SK-N-DZ (cell line): ENCODE data around the gene GALNT18.

Source experiments
- DNase-seq: peaks from one replicate; pipeline ENCODE4 v3.0.0-alpha.2; 2015; ENCODE audit warnings: low spot score

GALNT18 gene

DNA sequence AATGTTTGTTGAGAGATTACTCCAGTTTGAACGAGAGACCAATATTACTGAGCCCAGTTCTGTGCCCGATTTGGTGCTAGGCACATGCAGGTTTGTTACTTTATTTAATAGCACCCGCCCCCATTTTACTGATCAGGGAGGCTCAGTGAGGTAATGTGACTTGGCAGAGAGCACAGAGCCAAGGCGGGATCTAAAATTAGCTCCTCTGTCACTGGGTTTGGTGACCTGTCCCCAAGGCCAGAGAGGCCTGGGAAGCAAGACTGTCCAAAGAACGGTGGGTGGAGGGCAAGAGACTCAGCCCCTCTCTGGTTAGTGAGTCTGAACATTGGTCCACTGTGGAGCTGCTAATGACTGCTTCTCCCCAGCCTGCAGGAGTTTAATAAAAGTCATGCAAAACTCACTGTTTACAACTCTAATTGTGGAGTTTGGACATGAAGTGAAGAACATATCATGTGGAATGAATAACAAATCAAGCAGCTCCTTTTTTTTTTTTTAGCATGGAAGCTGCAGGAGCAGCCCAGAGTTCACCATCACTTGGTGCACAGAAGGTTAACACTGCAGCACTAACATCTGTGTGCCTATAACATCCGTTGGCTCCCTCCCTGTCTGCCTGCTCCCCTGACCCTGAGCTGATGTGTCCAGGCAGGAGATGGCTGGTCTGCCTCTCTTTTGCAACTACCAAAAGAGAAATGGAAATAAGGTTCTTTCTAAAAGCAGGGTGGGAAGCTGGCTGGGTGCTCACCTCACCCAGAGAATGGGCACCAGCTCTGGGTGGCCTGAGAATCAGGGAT is 307.7 kb downstream of the GALNT18 start:
- no peak for DNase-seq

DNA sequence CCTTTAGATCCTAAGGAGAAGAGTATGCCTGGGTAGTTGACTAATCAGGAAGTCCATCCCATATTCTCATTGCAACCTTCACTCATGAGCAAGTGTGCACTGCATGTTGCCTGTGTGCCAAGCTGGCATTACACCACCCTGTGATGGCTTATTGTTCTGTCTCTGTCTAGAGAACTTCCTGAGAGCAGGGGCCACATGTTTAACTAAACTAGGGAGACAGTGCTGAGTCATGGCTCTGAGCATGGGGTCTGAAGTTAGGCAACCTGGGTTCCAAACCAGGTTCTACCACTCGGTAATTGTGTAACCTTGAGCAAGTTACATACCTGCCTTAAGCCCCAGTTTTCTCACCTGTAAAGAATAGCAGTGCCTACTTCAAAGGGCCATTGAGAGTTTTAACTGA is 308.4 kb downstream of the GALNT18 start:
- no peak for DNase-seq

DNA sequence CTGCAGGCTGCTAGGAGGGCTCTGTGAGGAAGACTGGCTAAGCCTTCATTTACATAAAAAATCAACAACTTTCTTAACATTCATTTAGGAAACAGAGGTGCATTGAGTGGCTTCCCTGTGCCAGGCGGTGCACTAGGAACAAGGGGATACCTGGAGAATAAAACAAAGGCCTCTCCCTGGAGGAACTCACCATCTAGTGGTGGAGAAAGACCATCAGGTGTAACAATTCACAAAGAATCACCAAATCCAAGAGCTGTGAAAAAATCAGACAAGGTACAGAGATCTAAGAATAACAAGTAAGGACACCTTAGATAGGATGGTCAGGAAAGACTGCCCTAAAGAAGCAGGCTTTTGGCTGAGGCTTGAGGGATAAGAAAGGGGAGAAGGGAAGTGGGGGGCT is 309.1 kb downstream of the GALNT18 start:
- DNase-seq: no peak

DNA sequence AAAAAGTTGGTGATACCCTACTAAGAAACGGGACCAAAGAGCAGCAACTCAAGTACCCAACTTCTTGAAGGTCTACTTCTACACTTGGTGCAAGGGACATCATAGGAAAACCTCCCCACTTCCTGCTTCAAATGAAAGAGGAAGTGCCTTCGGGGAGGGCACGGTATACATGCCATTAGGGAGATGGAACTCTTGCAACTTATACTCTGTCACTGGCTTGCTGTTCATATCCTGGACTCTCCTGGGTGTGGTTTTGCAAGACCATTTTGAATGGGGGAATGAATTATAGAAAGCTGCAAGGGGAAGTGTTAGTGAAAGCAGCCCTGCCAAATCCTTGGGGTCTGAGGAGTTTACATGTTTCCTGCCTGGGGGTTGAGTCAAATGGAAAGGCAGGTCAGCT is 310.6 kb downstream of the GALNT18 start:
- DNase-seq: no peak

DNA sequence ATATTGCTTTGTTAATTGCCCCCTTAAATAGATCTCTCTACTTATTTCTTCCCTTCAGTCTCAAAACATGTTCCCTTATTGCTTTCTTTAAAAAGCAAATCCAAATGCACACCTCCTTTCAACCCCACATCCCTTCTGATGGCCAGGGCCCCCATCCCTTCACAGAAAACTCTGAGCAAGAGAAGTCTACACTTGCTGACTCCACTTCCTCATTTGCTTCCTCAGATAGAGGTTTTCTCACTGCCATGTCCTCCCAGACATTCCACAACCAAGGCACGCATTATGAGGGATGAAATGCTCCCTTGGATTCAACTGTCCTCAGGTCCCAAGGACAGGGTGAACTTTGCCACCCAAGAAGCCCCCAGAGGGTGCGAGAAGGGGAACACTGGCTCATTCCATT is 311.9 kb downstream of the GALNT18 start:
- DNase-seq: no peak

DNA sequence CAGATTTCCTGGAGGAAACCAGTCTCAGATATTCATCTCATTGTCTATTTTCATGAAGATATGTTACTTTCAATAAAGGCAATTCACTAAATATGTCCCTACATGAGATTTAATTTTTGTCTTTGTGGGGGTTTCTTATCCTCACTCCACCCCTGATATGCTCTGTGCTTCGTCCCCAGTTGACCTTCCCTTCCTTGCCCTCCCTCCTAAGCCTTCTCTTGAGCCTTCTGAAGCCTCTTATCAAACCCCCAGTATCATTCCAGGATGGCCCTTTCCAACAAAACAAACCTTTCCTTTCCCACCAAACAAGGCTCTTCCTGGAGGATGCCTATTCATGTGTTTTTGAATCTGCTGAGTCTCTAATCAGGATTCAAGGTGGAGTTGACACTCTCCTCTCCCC is 313.6 kb downstream of the GALNT18 start:
- DNase-seq: no peak

DNA sequence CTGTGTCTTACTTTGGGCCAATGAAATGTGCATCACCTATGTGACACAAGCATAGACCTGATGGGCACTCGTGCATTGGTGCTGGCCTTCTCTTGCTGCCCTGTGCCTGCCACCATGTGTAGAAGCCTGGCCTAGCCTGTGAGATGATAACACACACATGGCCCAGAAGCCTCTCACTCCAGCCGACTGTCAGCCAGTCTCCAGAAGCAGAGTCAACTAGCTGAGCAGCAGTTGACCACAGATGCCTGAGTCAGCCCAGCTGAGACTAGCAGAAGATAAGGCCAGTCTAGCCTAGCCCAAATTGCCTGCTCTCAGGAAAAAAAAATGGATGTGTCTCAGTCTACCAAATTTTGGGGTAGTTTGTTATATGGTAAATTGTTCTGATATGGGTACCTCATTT is 314.9 kb downstream of the GALNT18 start:
- no peak for DNase-seq

DNA sequence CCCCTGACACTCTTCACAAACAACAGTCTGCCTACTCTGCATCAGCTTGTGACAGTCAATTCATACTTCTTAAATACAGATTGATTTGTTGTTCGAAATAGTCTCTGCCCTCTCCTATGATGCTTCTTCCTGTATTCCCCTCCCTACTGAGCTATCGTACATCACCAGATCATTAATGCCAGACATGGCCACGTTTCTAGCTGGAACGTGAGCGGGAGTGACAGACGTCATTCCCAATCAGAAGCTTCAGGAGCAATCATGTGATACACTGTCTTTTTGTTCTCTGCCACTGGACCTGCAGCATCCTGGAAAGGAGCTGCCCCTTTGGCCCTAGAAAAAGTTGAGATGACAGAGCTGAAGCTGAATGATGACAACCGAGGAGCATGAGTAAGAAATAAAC is 317.3 kb downstream of the GALNT18 start:
- DNase-seq: no peak

DNA sequence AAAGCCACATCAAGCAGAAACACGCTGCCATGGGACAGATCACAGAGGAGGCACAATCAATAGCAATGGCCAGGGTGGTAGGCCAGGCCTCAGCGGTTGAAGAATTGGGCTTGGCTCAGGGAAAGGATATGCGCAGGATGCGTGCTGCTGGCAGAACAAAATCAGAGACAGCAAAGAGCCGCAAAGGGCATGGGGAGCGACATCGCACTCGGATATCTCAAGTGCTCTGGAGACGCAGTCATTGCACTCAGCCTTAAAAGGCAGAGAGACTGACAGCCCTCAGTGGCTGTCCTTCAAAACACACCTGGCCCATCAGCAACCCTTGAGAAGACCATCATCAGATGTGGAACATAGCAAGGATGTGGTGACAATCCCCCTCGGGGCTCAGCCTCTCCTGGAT is 319.2 kb downstream of the GALNT18 start:
- no peak for DNase-seq

DNA sequence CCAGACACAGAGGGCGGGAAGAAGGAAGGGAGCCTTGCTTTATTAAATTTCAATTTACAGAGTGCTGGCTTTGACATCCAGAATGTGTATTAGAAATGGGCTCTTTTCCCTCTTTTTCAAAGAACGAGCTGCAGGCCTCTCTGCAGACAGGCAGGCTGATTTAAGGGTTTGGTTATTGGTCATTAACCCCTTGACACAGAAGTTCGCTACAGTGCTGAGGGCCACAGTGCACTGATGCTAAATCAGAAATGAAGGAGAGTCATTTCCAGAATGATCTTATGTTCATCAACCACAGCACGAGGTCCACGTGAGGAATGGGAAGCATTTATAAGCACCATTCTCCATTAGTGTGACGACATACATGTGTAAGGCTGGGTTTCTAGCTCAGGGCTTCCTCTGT is 320.6 kb downstream of the GALNT18 start:
- DNase-seq: no peak

DNA sequence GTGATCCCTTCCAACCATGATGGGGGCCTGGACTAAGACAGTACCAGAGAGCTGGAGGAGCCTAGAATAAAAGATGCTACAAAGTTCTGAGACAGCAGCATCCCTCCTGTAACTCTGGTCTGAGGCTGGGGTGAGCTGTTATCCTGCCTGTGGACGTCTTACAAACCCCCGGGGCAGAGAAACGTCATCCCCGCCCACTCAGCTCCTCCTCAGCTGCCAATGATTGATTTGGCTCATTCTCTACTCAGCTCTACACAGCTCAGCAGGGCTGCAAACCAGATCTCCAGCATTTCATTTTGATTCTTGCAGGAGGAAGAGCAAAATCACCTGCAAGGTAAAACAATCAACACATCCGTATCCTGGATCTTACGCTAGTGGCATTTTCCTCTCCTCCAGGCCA is 324.2 kb downstream of the GALNT18 start:
- DNase-seq: no peak

DNA sequence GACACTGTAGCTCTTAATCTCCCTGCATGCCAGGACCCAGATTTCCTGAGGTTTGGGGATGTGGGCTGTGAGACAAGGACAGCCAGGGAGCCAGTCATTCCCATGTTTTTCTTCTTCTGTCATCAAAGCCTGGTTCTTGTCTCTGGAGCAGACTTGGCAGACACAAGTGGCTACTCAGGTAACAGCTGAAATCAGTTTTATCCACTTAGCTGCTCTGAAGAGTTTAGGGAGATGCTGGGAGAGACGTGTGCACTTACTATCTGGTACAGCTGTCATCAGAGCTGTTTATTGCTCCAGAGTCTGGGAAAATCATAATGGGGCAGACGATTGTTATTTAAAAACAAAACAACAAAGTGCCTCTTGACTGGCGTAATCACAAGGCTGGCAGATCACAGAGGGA is 325.4 kb downstream of the GALNT18 start:
- no peak for DNase-seq

DNA sequence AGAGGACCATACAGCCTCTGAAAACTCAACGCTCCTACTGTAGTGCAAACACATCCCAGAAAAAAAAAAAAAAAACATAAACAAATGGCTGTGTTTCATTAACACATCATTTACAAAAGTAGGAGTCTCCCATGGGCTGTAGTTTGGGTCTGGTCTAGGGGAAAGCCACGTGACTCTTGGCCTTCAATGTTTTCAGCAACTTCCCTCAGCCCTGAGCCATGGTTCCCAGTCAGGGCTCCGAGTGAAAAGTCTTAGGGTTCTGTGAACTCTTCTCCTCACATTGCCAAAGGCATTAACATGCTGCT is 327.3 kb downstream of the GALNT18 start:
- DNase-seq: no peak

DNA sequence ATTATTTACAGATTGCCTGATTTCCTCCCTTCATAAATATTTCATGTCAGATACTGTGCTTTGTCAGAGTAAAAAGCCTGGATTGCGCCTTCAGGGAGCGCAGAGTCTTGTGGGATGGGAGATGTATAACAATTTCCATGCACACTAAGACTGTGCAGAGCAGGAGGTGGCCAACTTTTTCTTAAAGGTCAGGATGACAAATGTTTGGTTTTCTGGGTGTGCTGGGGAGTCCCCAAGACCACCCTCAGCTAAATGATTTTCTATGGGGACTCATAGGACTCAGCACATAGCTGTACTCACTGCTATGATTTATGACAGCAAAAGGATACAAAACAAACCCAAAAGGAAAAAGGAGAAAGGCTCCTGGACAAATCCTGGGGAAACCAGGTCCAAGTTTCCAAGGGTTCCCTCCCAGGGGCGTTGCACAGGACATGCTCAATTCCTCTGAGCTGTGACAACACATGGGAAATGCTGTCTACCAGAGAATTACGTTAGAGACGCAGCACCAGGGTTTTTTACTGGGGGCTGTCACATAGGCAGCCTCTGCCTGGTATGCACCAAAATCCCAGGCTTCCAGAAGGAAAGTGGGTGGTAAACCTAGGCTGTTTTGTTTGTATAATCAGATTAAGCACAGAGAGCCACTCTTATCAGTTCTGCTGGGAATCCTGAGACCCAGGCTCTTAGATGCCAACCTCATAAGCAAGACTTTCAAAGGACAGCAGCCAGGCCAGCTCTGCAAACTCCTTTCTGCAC is 327.8 kb downstream of the GALNT18 start:
- no peak for DNase-seq

DNA sequence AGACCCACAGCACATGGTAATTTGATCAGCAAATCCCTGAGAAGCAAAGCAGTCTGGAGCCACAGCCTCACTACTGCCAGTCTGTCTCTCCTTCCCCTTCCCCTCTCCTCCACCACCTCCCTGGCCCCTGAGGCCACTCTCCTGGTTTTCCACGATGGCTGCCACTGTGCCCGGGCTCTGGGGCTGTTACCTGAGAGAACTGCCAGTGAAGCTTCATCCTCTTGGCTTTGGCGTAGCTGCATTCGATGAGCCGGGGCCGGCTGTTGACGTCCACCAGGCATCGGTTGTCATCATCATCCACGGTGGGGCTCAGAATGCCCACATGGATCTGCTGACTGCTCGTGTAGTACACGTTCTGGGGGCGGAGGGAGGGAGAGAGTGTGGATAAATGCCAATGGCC is 329.0 kb downstream of the GALNT18 start:
- no peak for DNase-seq

DNA sequence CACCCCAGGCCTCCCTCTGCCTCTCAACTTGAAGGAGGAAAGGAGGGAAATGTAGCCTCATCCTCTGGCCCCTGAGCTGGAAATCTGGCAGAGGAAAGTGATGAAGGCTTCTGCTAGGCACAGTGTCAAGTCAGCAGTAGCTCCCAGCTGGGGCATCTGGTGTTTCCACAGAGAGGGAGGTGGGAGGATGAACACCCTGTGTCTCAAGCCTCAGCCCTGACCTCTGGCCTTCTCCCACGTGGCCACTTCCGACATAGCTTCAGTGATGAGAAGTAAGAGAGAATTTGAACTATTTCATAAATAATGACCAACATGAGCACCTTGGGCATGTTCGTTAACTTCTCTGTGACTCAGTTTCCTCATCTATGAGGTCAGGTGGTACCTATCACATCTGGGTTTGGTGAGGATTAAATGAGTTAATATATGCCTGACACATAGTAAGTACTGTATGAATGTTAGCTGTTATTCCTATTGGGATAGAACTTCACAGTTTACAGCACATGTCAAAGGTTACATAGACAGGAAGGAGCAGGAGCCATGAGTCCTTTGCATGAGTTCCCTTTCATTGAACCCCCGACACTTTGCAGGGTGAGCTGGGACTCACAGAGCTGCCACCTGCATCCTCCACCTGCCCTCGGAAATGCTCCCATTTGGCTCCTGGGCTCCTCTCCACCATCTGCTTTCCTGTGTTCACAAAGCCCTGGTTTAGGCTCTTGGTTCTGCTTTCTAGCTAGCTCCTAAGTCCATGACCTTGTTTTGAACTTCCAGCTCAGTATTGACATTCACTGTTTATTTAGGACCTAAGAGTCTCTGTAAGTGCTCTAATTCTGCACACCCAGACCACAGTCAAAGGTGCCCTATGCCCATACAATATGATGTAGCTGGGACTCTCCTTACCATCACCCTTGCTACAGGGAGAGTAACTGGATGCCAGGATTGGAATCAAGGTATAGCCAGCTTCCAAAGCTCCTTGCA is 330.5 kb downstream of the GALNT18 start:
- DNase-seq: no peak

DNA sequence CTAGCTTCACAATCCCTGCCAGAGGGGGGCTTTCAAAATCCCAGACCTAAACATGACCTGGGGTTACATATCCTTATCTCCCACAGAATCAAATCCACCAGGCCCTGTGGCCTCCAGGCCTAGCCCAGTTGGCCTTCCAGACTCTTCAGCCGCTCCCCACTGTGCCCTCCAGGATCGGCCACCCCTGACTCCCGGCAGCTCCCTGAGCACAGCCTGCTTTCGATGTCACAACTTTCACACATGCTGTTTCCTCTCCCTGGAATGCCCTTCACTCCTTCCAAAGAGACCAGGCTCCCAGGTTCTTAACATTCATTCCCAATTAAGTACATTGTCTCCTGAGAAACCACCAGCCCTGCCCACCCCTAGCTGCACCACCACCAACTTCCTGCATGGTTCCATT is 331.5 kb downstream of the GALNT18 start:
- no peak for DNase-seq

DNA sequence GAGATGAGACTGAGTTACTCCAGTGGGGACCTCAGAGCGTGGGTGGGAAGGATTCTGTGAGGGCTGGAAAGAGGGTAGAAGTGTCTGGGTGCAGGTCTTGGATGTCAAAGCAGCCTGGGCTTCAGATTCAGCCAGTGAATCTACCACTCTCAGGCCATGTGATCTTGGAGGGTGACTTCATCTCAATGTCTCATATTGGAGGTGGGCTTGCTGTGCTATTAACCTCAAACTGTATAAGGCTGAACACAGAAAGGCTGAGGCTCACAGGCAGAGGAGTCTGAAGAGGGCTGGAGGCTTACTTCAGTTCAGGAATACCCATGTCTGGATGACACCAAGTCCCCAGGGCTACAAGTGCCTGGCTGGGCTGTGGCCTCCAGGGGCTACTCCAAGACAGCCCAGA is 332.1 kb downstream of the GALNT18 start:
- DNase-seq: no peak

DNA sequence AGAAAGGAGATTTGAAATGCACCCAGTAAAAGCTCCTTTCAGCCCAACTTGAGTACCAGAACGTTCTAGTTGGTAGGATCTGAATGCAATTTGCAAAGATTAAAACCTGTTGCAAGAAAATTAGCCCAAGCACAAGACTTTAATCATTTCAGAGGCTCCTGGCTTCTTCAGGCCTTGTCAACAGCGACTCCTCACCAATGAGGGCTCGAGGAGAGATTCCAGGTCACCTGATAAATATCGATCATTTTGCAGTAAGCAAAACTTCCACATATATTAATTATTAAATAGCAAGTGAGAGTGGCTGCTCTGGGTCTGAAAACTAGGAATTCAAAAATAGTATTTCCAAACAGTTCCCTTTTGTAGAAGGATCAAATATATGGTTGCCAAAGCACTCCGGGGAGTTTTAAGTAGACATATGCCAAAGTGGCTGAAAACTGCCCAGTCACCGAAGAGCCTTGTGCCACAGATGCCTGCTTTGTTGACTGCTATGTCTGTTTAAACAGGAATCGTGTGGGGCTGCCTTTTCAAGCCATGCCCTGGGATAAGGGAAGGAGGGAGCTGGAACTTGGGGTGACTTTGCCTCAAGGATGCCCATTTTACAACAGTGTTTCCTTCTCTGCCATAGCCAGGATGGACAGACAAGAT is 332.7 kb downstream of the GALNT18 start:
- DNase-seq: no peak

DNA sequence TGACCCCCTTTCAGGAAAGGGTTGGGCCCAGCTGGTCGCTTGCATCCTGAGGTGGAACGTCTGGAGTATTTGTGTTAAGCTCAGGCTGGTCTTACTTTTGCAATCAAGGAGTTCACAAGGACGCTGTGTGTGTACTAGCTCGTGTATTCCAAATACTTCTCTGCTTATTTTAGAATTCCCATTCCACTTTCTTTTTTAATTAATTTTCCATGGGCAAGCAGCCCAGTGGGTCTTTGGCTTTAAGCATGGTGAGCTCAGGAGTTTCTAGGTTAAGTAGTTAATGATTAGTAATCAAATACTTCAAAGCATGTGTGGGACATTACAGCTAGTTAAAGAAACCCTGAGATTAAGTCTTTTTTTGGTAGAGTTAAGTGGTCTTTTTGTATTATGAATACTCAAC is 337.3 kb downstream of the GALNT18 start:
- DNase-seq: no peak

DNA sequence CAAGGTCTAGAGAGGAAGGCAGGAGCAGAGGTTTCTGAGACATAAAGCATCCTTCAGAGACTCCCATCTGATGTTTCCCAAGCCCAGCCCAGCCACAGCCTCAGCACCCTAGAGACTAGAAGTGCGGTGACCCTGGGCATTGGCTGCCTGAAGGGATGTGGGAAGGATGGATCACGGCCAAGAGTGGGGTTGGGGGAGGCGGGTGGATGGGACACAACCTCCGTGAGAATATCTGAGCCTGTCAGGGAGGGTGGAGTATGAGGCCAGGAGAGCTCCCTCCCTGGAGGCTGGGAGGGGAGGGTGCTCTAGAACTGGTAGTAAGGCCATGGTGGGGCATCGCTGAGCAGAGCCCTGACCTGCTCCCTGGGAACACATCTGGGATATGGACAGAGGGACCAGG is 340.2 kb downstream of the GALNT18 start:
- no peak for DNase-seq

DNA sequence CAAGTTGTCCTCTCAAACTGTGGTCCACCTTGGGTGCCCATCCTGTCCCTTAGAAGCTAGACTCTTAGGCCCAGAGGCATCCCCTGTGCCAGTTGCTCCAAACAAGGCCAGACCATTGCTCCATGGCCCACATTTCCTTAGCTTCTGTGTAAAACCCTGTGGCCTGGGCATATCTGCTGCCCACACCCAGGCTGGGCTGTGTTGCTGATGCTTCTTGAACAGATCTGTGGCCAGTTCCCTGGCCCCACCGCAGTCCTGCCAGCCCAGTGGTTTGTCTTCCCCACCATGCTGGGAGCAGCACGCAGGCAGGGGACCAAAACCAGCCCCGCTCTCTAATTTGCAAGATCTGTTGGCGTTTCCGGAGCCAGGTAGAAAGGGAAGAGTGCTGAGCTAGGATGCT is 341.0 kb downstream of the GALNT18 start:
- no peak for DNase-seq
